Stimulated activated CD8-positive, alpha-beta memory T cell treated with anti-CD3 and anti-CD28 coated beads, Interleukin-12 subunit alpha, Interleukin-12 subunit beta, amount 100 ng/mL, for 1 hour (primary cell): ENCODE data around the gene ARRB2.

Experiments
- DNase-seq: peaks from one replicate; pipeline ENCODE4 v3.0.0-alpha.2; 2020; ENCODE audit warnings: low read depth

The ARRB2 gene

GRCh38 chr17:4759776-4760236, 49.4 kb downstream of the ARRB2 start:
- no peak for DNase-seq

- DNase-seq, result no peak
Measured at GRCh38 chr17:4764595-4764994, 54.2 kb downstream of the ARRB2 start.

GRCh38 chr17:4766201-4766600, 55.8 kb downstream of the ARRB2 start:
- no peak for DNase-seq

DNA sequence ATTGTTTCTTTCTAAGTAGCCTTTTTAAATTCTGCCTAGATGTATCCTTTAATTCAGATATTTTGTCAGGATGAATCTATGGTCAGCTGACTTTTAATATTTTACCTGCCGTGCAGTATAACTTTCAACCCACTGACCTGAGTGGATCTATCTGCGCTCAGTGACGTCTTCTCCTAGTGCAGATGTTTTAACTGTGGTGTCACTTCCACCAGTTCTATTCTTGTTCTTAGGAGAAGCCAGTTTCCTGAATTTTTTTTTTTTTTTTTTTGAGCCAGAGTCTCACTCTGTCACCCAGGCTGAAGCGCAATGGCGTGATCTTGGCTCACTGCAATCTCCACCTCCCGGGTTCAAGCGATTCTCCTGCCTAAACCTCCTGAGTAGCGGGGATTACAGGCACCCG, 56.3 kb downstream of the ARRB2 start:
- DNase-seq, result no peak

DNA sequence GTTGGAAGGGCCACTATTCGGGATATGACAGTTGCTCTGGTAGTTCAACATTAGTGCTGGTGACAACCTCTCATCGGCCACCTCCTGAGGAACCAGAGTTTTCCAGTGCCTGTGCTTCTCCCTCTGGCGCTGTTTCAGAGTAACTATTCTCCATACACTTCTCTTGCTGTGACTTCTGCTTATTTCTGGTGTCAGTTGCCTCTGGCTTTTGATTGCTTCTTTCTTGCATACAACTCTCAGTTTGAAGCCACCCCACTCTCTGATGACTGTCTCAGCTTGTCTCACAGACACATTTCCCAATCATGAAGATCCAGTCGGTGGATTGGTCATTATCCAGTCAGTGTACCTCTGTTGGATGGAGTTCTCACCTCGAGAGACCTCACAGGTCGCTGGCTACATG, 57.9 kb downstream of the ARRB2 start:
- no peak for DNase-seq

DNA sequence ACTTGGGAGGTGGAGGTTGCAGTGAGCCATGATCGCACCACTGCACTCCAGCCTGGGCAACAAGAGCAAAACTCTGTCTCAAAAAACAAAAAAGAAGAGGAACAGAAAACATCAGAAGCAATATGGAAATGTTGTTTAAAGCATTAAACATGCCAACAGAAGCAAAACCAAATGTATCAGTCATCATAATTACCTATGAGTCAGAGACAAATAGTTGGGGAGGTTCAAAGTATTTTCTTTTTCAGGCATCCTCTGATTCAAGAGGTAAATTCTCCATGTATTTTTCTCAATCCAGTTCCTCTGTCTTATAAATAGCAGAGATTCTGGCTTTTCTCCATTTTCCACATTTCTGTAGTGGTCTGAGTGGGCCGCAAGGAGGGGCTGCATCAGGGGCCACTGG, 59.2 kb downstream of the ARRB2 start:
- no peak for DNase-seq
